Esophagus mucosa (tissue), 1 donor: ENCODE results near the gene KLHL13. TPM values are rescaled to one million over a fixed set of nuclear protein-coding genes. Genes with fewer than 3 reads are reported as not detected.
"Not testable (repeated sequence)": the region's sequence is repeated elsewhere in the genome, so short reads cannot be mapped to it uniquely, and the experiment has no call there.

ENCODE experiments used
- ATAC-seq: fragments of 200-7000 bp; cut with Tn5 transposase; one replicate; pipeline ENCODE4 v1.9.1; 2020
- total RNA-seq: library from RNA; stranded (reverse); gene quantifications from one replicate; pipeline ENCODE4 v1.2.4, GENCODE V29; 2023
- donor health status: DM: yes; HTN: yes; CAD: no.

Gene KLHL13
- total RNA-seq, 1 donor from 2014 or later, result 3.2 TPM

GRCh38 chrX:117990438-117990837 is 126.2 kb downstream of the KLHL13 start:
- ATAC-seq, result no peak

- no peak for ATAC-seq
Measured at GRCh38 chrX:117989512-117989911, 127.1 kb downstream of the KLHL13 start.

- ATAC-seq, result no peak
Measured at GRCh38 chrX:117987373-117987772, 129.2 kb downstream of the KLHL13 start.

- ATAC-seq, result no peak
Measured at GRCh38 chrX:117985241-117985640, 131.4 kb downstream of the KLHL13 start.

- no peak for ATAC-seq
Measured at GRCh38 chrX:117982694-117983392, 133.8 kb downstream of the KLHL13 start.

- no peak for ATAC-seq
Measured at GRCh38 chrX:117978402-117978801, 138.2 kb downstream of the KLHL13 start.

- no peak for ATAC-seq
Measured at GRCh38 chrX:117977526-117977925, 139.1 kb downstream of the KLHL13 start.

- no peak for ATAC-seq
Measured at GRCh38 chrX:117973110-117973807, 143.4 kb downstream of the KLHL13 start.

- ATAC-seq, result no peak
Measured at GRCh38 chrX:117972711-117973109, 143.9 kb downstream of the KLHL13 start.

GRCh38 chrX:117969782-117970181 is 146.8 kb downstream of the KLHL13 start:
- ATAC-seq, result no peak

GRCh38 chrX:117969328-117969727 is 147.3 kb downstream of the KLHL13 start:
- no peak for ATAC-seq

- ATAC-seq, result no peak
Measured at GRCh38 chrX:117959045-117959444, 157.6 kb downstream of the KLHL13 start.

GRCh38 chrX:117957128-117957527 is 159.5 kb downstream of the KLHL13 start:
- peak; percentile 78 for ATAC-seq

- not testable (repeated sequence) for ATAC-seq
Measured at GRCh38 chrX:117939296-117939695, 177.3 kb downstream of the KLHL13 start.

- no peak for ATAC-seq
Measured at GRCh38 chrX:117936118-117936517, 180.5 kb downstream of the KLHL13 start.

- not testable (repeated sequence) for ATAC-seq
Measured at GRCh38 chrX:117930116-117930515, 186.5 kb downstream of the KLHL13 start.

GRCh38 chrX:117919755-117920154 is 196.9 kb downstream of the KLHL13 start:
- ATAC-seq, result no peak

- ATAC-seq, result no peak
Measured at GRCh38 chrX:117910216-117910615, 206.4 kb downstream of the KLHL13 start.

- no peak for ATAC-seq
Measured at GRCh38 chrX:117898226-117898625, 218.4 kb downstream of the KLHL13 start.

GRCh38 chrX:117895418-117895817 is 221.2 kb downstream of the KLHL13 start:
- no peak for ATAC-seq

GRCh38 chrX:117892469-117892868 is 224.1 kb downstream of the KLHL13 start:
- ATAC-seq, result no peak

- no peak for ATAC-seq
Measured at GRCh38 chrX:117871796-117872195, 244.8 kb downstream of the KLHL13 start.

- ATAC-seq, result no peak
Measured at GRCh38 chrX:117860517-117860916, 256.1 kb downstream of the KLHL13 start.

GRCh38 chrX:117854806-117855205 is 261.8 kb downstream of the KLHL13 start:
- ATAC-seq, result no peak
